ENCODE measurements around the gene PIAS3. TPM values are rescaled to one million over a fixed set of nuclear protein-coding genes. Genes with fewer than 3 reads are reported as not detected.

PIAS3 gene
- total and polyA plus RNA-seq, 11 donors, result 14.2 to 31.0 (median 15.6) TPM

DNA sequence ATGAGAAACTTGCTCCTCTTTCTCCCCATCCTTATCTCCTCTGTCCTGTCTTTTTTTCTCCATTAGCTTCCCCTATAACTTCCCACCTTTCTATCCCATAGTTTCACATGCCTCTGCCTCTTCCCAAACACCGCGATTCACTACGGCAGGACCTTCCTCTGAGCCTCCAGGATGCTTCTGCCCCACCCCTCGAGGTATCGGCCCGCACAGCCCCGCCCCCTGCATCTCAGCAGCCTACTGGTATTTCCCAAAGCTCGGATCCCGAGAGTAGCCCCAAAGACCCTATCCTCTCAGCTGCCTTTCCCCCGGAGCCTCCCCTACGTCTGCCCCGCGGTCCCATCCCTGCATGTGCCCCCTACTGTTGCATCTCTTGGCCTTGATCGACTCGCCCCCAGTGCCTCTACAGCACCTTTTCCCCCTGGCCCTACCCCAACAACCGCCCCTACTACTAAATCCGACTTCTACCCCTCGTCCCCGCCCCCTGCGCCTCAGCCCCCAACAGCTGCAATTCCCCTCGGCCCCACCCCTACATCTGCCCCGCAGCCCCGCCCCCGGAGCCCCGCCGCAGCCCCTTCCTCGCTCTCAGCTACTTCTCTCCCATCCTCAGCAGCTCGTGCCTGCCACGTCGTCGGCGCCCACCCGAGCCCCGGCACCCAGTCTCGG is 512 bp downstream of the PIAS3 start:
- no peaks in the 10 kb centered on the region for H3K9me3 ChIP-seq
- no peak for TF ChIP-seq POLR2A (IDR thresholded peaks at IDR 0.05)
- TF ChIP-seq, protein P1, sequence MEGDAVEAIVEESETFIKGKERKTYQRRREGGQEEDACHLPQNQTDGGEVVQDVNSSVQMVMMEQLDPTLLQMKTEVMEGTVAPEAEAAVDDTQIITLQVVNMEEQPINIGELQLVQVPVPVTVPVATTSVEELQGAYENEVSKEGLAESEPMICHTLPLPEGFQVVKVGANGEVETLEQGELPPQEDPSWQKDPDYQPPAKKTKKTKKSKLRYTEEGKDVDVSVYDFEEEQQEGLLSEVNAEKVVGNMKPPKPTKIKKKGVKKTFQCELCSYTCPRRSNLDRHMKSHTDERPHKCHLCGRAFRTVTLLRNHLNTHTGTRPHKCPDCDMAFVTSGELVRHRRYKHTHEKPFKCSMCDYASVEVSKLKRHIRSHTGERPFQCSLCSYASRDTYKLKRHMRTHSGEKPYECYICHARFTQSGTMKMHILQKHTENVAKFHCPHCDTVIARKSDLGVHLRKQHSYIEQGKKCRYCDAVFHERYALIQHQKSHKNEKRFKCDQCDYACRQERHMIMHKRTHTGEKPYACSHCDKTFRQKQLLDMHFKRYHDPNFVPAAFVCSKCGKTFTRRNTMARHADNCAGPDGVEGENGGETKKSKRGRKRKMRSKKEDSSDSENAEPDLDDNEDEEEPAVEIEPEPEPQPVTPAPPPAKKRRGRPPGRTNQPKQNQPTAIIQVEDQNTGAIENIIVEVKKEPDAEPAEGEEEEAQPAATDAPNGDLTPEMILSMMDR (IDR thresholded peaks at IDR 0.05), result peak in 1 of 12 donors; percentile 4
- ATAC-seq, result peak; percentile 2 to 37 (median 19)
- H3K4me1 ChIP-seq, result peaks cover 0 to 22% (median 13%) of the 10 kb centered on the region in 12 donors
- no peaks in the 10 kb centered on the region for H3K27me3 ChIP-seq
- H3K27ac ChIP-seq, result peak overlapping the region; percentile 89 to 95 (median 92)
- H3K4me3 ChIP-seq, result peak overlapping the region; percentile 55 to 97 (median 90)
- H3K36me3 ChIP-seq, result peaks cover 0 to 37% (median 34%) of the 10 kb centered on the region in 9 donors
- intact Hi-C loops (cut with DNase I), result loop anchor here in 5 of 10 donors (2.0 to 10.0 kb wide), 7 partner anchors 49 to 119 kb away; partner anchors contain the start of genes LIX1L (in 4 of the 5), ANKRD34A (in 1 of the 5), ITGA10 (in 1 of the 5) and POLR3GL (in 1 of the 5)
- 1 to 2% (median 1%) methylated on average over 27 to 35 of the region's 35 CpGs for WGBS, 4 donors
- DNase-seq, result peak in 4 of 5 donors; percentile 54 to 66 (median 58)

DNA sequence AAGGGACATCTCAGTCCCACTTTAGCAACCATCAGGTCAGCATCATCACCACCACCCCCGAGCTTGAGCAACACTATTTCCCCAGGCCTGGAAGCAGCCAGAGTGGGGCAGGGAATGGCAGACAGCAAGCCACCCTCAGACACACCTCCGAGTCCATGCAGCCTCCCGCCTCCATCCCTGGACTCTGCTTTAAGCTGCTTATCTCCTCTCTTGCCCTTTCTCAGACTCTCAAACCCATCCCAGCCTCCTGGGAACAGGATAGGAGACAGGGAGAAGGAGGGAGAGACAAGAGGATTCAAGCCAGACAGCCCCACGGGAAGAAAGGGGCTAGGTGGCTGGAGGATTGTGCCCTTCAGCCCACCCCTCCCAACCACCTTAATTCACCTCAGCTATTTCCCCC is 1.7 kb downstream of the PIAS3 start:
- Histone ChIP-seq H3K9me3 (no peaks in the 10 kb centered on the region), H3K27ac (no peak overlapping the region), H3K27me3 (no peaks in the 10 kb centered on the region), H3K36me3 (peaks cover 0 to 49% (median 46%) of the 10 kb centered on the region in 9 donors), H3K4me1 (peaks cover 0 to 22% (median 13%) of the 10 kb centered on the region in 12 donors), H3K4me3 (peak overlapping the region in 1 of 12 donors; percentile 72)
- WGBS, 4 donors, result 61 to 80% (median 73%) methylated on average over 4 of the region's 4 CpGs
- ATAC-seq, result no peak
- DNase-seq, result no peak
- no peak for TF ChIP-seq POLR2A (IDR thresholded peaks at IDR 0.05)
- TF ChIP-seq, protein P1 (IDR thresholded peaks at IDR 0.05), result no peak
- intact Hi-C loops (cut with DNase I), result loop anchor here in 5 of 10 donors (5.0 to 10.0 kb wide), 6 partner anchors 50 to 120 kb away; partner anchors contain the start of genes LIX1L (in 3 of the 5), ANKRD34A (in 1 of the 5), ITGA10 (in 1 of the 5) and POLR3GL (in 1 of the 5)

DNA sequence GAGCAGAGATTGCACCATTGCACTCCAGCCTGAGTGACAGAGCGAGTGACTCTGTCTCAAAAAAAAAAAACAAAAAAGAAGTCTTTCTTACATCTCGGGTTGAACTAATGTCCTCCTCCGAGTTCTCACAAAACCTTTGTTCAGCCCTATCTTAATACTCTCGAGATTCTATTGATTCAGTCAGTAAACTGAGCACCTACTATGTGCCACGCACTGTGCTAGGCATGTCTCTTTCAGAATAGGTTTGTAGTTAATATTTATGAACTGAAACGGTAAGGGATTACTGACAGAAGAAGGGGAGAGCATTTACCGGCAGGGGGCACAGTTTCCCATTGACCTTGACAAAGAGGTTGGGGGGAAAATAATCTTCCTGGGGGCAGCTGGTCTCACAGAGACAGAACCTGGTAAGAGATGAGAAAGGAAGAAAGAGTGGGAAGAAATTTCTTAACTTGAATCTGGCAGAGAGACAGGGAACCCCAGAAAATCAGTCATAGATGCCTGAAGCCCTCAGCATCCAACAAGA is 3.4 kb downstream of the PIAS3 start:
- ATAC-seq, result no peak
- H3K9me3 ChIP-seq, result no peaks in the 10 kb centered on the region
- TF ChIP-seq, protein P1 (IDR thresholded peaks at IDR 0.05), result peak in 3 of 12 donors; percentile 7 to 19 (median 11)
- no peak for TF ChIP-seq POLR2A (IDR thresholded peaks at IDR 0.05)
- peaks cover 0 to 66% (median 63%) of the 10 kb centered on the region in 9 donors for H3K36me3 ChIP-seq
- intact Hi-C loops (cut with DNase I), result loop anchor here in 5 of 10 donors (5.0 to 10.0 kb wide), 6 partner anchors 52 to 122 kb away; partner anchors contain the start of genes LIX1L (in 3 of the 5), ANKRD34A (in 1 of the 5), ITGA10 (in 1 of the 5) and POLR3GL (in 1 of the 5)
- WGBS, 4 donors, result 83 to 91% (median 89%) methylated on average over 7 of the region's 7 CpGs
- no peaks in the 10 kb centered on the region for H3K27me3 ChIP-seq
- no peak for DNase-seq
- no peak overlapping the region for H3K4me3 ChIP-seq
- H3K4me1 ChIP-seq, result peaks cover 0 to 22% (median 13%) of the 10 kb centered on the region in 12 donors
- no peak overlapping the region for H3K27ac ChIP-seq
